ENCODE results near the gene ADRM1. TPM values are rescaled to one million over a fixed set of nuclear protein-coding genes. Genes with fewer than 3 reads are reported as not detected.

The ADRM1 gene
- total RNA-seq, 1 donor from 2014 or later = 52.3 TPM

GRCh38 chr20:62309198-62309944, 6.6 kb downstream of the ADRM1 start:
- Histone ChIP-seq H3K79me2 (ENCODE audit: low read depth) (peaks cover 17% of the 10 kb centered on the region), H3F3A (ENCODE audit: low read depth) (peaks cover 6% of the 10 kb centered on the region), H3K9me3 (ENCODE audit: low read depth) (no peaks in the 10 kb centered on the region), H3K4me2 (no peak overlapping the region), H3K27ac (no peak overlapping the region), H3K27me3 (no peaks in the 10 kb centered on the region), H2AFZ (replicated peaks) (no peak overlapping the region), H3K4me1 (peaks cover under 1% of the 10 kb centered on the region), H3K4me3 (no peak overlapping the region), H3K36me3 (no peaks in the 10 kb centered on the region), H3K9ac (no peak overlapping the region), H4K20me1 (ENCODE audit: low read depth) (peaks cover 14% of the 10 kb centered on the region)
- Mint-ChIP-seq H3K9me3 (no peaks in the 10 kb centered on the region), H3K4me3 (no peak overlapping the region), H3K36me3 (peaks cover 3% of the 10 kb centered on the region), H3K4me1 (peaks cover 3% of the 10 kb centered on the region), H3K27ac (no peak overlapping the region), H3K27me3 (ENCODE audit: insufficient read depth, low read depth) (peaks cover 2% of the 10 kb centered on the region)
- TF ChIP-seq, protein P1, sequence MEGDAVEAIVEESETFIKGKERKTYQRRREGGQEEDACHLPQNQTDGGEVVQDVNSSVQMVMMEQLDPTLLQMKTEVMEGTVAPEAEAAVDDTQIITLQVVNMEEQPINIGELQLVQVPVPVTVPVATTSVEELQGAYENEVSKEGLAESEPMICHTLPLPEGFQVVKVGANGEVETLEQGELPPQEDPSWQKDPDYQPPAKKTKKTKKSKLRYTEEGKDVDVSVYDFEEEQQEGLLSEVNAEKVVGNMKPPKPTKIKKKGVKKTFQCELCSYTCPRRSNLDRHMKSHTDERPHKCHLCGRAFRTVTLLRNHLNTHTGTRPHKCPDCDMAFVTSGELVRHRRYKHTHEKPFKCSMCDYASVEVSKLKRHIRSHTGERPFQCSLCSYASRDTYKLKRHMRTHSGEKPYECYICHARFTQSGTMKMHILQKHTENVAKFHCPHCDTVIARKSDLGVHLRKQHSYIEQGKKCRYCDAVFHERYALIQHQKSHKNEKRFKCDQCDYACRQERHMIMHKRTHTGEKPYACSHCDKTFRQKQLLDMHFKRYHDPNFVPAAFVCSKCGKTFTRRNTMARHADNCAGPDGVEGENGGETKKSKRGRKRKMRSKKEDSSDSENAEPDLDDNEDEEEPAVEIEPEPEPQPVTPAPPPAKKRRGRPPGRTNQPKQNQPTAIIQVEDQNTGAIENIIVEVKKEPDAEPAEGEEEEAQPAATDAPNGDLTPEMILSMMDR (IDR thresholded peaks at IDR 0.05) = no peak
- no peak for TF ChIP-seq EZH2 (IDR thresholded peaks at IDR 0.05)
- no peak for TF ChIP-seq EZH2phosphoT487 (IDR thresholded peaks at IDR 0.05)
- DNase-seq (ENCODE audit: low spot score) = no peak

DNA sequence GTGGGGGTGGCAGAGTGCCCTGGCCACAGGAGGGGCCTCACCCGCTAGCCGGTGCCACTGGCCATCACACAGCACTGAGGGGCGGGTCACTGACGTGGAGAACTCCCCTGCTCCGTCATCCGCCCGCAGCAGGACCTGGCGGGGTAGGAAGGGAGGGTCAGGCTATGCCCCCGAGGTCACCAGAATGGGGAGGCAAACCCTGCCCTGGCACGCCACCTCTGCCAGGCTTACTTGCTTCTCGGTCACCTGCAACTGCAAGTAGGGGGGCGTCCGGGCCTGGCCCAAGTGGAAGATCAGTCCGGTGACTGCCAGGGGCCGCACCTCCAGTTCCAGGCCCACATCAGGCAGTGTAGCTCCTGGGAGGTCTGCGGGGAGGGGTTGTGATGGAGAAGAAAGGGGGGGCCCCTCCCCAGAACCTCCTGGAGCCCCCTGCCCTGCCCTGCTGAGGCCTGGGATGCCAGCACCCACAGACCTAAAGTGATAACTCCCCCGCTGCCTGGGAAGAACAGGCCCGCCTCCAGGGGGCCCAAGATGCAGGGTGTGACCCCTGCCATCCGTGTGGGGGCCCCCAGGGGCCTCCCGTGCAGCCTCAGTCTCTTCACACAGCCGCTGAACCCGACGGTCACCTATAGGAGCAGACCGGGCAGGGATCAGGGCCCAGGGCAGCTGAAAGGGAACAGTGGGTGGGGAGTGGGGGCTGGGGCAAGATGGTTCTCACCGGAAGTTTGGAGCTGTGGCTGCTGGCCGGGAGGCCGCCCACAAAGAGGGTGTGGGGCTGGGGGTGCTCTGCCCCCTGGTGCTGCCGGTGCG, 7.4 kb downstream of the ADRM1 start:
- H2AFZ ChIP-seq (replicated peaks) = no peak overlapping the region
- no peak overlapping the region for H3K4me3 Mint-ChIP-seq
- peaks cover 2% of the 10 kb centered on the region for H3F3A ChIP-seq (ENCODE audit: low read depth)
- peaks cover 10% of the 10 kb centered on the region for H3K79me2 ChIP-seq (ENCODE audit: low read depth)
- no peak overlapping the region for H3K4me3 ChIP-seq
- H4K20me1 ChIP-seq (ENCODE audit: low read depth) = peaks cover 7% of the 10 kb centered on the region
- no peak for TF ChIP-seq EZH2phosphoT487 (IDR thresholded peaks at IDR 0.05)
- TF ChIP-seq EZH2 (IDR thresholded peaks at IDR 0.05) = no peak
- TF ChIP-seq, protein P1 (IDR thresholded peaks at IDR 0.05) = no peak
- peaks cover 2% of the 10 kb centered on the region for H3K27me3 Mint-ChIP-seq (ENCODE audit: insufficient read depth, low read depth)
- no peak overlapping the region for H3K4me2 ChIP-seq
- no peaks in the 10 kb centered on the region for H3K4me1 ChIP-seq
- H3K9ac ChIP-seq = no peak overlapping the region
- H3K27me3 ChIP-seq = no peaks in the 10 kb centered on the region
- DNase-seq (ENCODE audit: low spot score) = no peak
- peaks cover 3% of the 10 kb centered on the region for H3K36me3 Mint-ChIP-seq
- H3K36me3 ChIP-seq = no peaks in the 10 kb centered on the region
- no peaks in the 10 kb centered on the region for H3K9me3 ChIP-seq (ENCODE audit: low read depth)
- H3K4me1 Mint-ChIP-seq = peaks cover 3% of the 10 kb centered on the region
- no peak overlapping the region for H3K27ac ChIP-seq
- H3K9me3 Mint-ChIP-seq = no peaks in the 10 kb centered on the region
- no peak overlapping the region for H3K27ac Mint-ChIP-seq

GRCh38 chr20:62310757-62311121, 7.9 kb downstream of the ADRM1 start:
- no peak for DNase-seq (ENCODE audit: low spot score)
- H3K36me3 Mint-ChIP-seq = no peaks in the 10 kb centered on the region
- H3K27me3 Mint-ChIP-seq (ENCODE audit: insufficient read depth, low read depth) = peaks cover 2% of the 10 kb centered on the region

More at GRCh38 chr20:62310757-62311121, 7.9 kb downstream of the ADRM1 start:
- no peaks in the 10 kb centered on the region for H3K27me3 ChIP-seq
- H4K20me1 ChIP-seq (ENCODE audit: low read depth) = peaks cover under 1% of the 10 kb centered on the region
- H2AFZ ChIP-seq (replicated peaks) = no peak overlapping the region
- H3K4me2 ChIP-seq = no peak overlapping the region
- no peaks in the 10 kb centered on the region for H3K4me1 ChIP-seq
- H3K9ac ChIP-seq = no peak overlapping the region
- Mint-ChIP-seq H3K27ac (no peak overlapping the region), H3K9me3 (no peaks in the 10 kb centered on the region), H3K4me1 (no peaks in the 10 kb centered on the region), H3K4me3 (no peak overlapping the region)
- H3K36me3 ChIP-seq = no peaks in the 10 kb centered on the region
- H3K4me3 ChIP-seq = no peak overlapping the region
- H3K27ac ChIP-seq = no peak overlapping the region
- TF ChIP-seq, protein P1 (IDR thresholded peaks at IDR 0.05) = no peak
- TF ChIP-seq EZH2phosphoT487 (IDR thresholded peaks at IDR 0.05) = no peak
- TF ChIP-seq EZH2 (IDR thresholded peaks at IDR 0.05) = no peak
- peaks cover 4% of the 10 kb centered on the region for H3K79me2 ChIP-seq (ENCODE audit: low read depth)
- H3F3A ChIP-seq (ENCODE audit: low read depth) = no peaks in the 10 kb centered on the region
- H3K9me3 ChIP-seq (ENCODE audit: low read depth) = no peaks in the 10 kb centered on the region

All from neural progenitor cell (in vitro differentiated cells).